K562 (cell line): ENCODE measurements around the gene NXPH4. TPM values are rescaled to one million over a fixed set of nuclear protein-coding genes. Genes with fewer than 3 reads are reported as not detected.

Experiments
- BRCA1 ChIP-seq, 2 experiments: fragments of 450-650 bp in 1 of 2; sonication (generic) in 1 of 2; formaldehyde crosslinking in 1 of 2; IDR thresholded peaks; 2 replicates each; pipeline versions ENCODE4 v1.5.0 to v1.6.1; 2017 to 2020; ENCODE audit warnings: mild to moderate bottlenecking in 1 of 2, missing genetic modification reagents in 1 of 2
- CHD4 ChIP-seq: fragments of 200-600 bp; sonication (generic); IDR thresholded peaks from 3 replicates; pipeline ENCODE4 v1.6.1; 2012; ENCODE audit warnings: low read depth, mild to moderate bottlenecking, mixed read lengths, low read length, inconsistent platforms; ENCODE audit not compliant: insufficient read depth, insufficient replicate concordance, poor library complexity, severe bottlenecking
- DPF2 ChIP-seq: fragments of 450-650 bp; IDR thresholded peaks from 2 replicates; pipeline ENCODE4 v1.6.1; 2016
- GABPA ChIP-seq: fragments of 200-800 bp; sonication (Bioruptor generic); conservative IDR thresholded peaks from 2 replicates; pipeline ENCODE4 v1.6.1; 2016; ENCODE audit warnings: low read depth, missing genetic modification characterization, missing compliant biosample characterization
- HDAC6 ChIP-seq: IDR thresholded peaks from 2 replicates; pipeline ENCODE4 v1.6.1; 2012; ENCODE audit warnings: low read depth, mild to moderate bottlenecking, control low read depth, inconsistent platforms, low read length, moderate library complexity
- HMGN3 ChIP-seq: IDR thresholded peaks from 2 replicates; pipeline ENCODE4 v1.6.1; 2011; ENCODE audit warnings: borderline replicate concordance, low read depth, mild to moderate bottlenecking, mixed read lengths, low read length; ENCODE audit not compliant: insufficient read length; ENCODE audit errors: extremely low read depth
- HNRNPH1 ChIP-seq: fragments of 200-400 bp; formaldehyde crosslinking; optimal IDR thresholded peaks from 2 replicates; pipeline ENCODE3; 2017; ENCODE audit warnings: low read depth, mild to moderate bottlenecking, low read length, moderate library complexity
- MAFK ChIP-seq: IDR thresholded peaks from 2 replicates; pipeline ENCODE4 v1.6.1; 2011; ENCODE audit warnings: low read length, improper control_type of control experiment
- MYNN ChIP-seq, 2 experiments: sonication (generic); formaldehyde crosslinking in 1 of 2; IDR thresholded peaks; 2 replicates each; pipeline versions ENCODE4 v1.5.0 to v1.6.1; 2016 to 2020; ENCODE audit warnings: antibody characterized with exemption in 1 of 2, missing genetic modification reagents in 1 of 2
- NRF1 ChIP-seq, 2 experiments: fragments of 450-650 bp; IDR thresholded peaks in 1 of 2; conservative IDR thresholded peaks in 1 of 2; 2 replicates each; pipeline ENCODE4 v1.6.1; 2014; ENCODE audit warnings: mild to moderate bottlenecking in 2 of 2
- RAD21 ChIP-seq, 2 experiments: fragments of 250-450 bp in 1 of 2; fragments of 450-650 bp in 1 of 2; sonication (Bioruptor Pico) in 1 of 2; formaldehyde crosslinking in 1 of 2; IDR thresholded peaks in 1 of 2; conservative IDR thresholded peaks in 1 of 2; 2 replicates each; pipeline versions ENCODE4 v1.4.0 to v1.8.0; 2020 to 2022; ENCODE audit warnings: mild to moderate bottlenecking in 2 of 2, moderate library complexity in 1 of 2
- RBM17 ChIP-seq: fragments of 200-400 bp; formaldehyde crosslinking; IDR thresholded peaks from 2 replicates; pipeline ENCODE4 v1.6.1; 2017; ENCODE audit warnings: low read depth, mild to moderate bottlenecking, low read length, borderline replicate concordance
- RNF2 ChIP-seq: sonication (generic); IDR thresholded peaks from 2 replicates; pipeline ENCODE4 v1.6.1; 2016
- SMAD4 ChIP-seq: fragments of 250-450 bp; sonication (Bioruptor Pico); conservative IDR thresholded peaks from 2 replicates; pipeline ENCODE4 v1.8.0; 2021; ENCODE audit warnings: inconsistent platforms, mild to moderate bottlenecking, moderate library complexity
- TAF1 ChIP-seq: IDR thresholded peaks from 2 replicates; pipeline ENCODE4 v1.6.1; 2011; ENCODE audit warnings: mild to moderate bottlenecking, low read length, moderate library complexity; ENCODE audit not compliant: insufficient read depth, control insufficient read depth, severe bottlenecking; ENCODE audit errors: extremely low read depth
- XRCC5 ChIP-seq: fragments of 200-400 bp; formaldehyde crosslinking; IDR thresholded peaks from 2 replicates; pipeline ENCODE4 v1.6.1; 2017; ENCODE audit warnings: low read depth, mild to moderate bottlenecking, low read length
- ZFP36 ChIP-seq: fragments of 150-350 bp; IDR thresholded peaks from 2 replicates; pipeline ENCODE4 v1.6.1; 2018; ENCODE audit warnings: low read length, low read depth; ENCODE audit not compliant: partially characterized antibody
- ZNF274 ChIP-seq: IDR thresholded peaks from 2 replicates; pipeline ENCODE4 v1.6.1; 2011; ENCODE audit warnings: low read depth, mild to moderate bottlenecking, low read length, moderate library complexity, borderline replicate concordance
- polyA plus RNA-seq, 8 experiments: library from polyadenylated mRNA; depleted of rRNA in 4 of 8; stranded (reverse) in 5 of 8; unstranded in 3 of 8; fragments of >200 nt; fragmentation: Nextera tagmentation in 2 of 8; fragmentation: Illumina TruSeq in 1 of 8; extraction: Ambion mirVana in 2 of 8; extraction: Trizol in 1 of 8; gene quantifications; 2 replicates each; pipeline versions ENCODE4 v1.2.1 to v1.2.3, GENCODE V29; 2011 to 2014; ENCODE audit warnings: inconsistent platforms in 1 of 8, missing spikeins in 1 of 8
- total RNA-seq, 7 experiments: library from RNA; depleted of rRNA in 6 of 7; stranded (reverse); fragments of >200 nt in 6 of 7; fragmentation: Illumina TruSeq in 2 of 7; extraction: Trizol in 2 of 7; gene quantifications; 2 replicates each; pipeline versions ENCODE4 v1.2.1 to v1.2.3, GENCODE V29; 2011 to 2021; ENCODE audit warnings: low replicate concordance in 1 of 7
- TF ChIP-seq, protein P1 (sequence below): fragments of 450-650 bp; IDR thresholded peaks from 2 replicates; pipeline ENCODE4 v1.6.1; 2014; ENCODE audit warnings: low read depth, mild to moderate bottlenecking, moderate library complexity, borderline replicate concordance
- TF ChIP-seq, protein P2 (sequence below): fragments of 450-650 bp; formaldehyde crosslinking; IDR thresholded peaks from 2 replicates; pipeline ENCODE4 v1.4.0; 2020; ENCODE audit warnings: mild to moderate bottlenecking, moderate library complexity

The NXPH4 gene
- total and polyA plus RNA-seq, 9 of the 15 experiments (the other 6 are each of a cell fraction or from before 2014, with no cell fraction given): 0.49 to 2.7 (median 1.1) TPM; not detected in 4

DNA sequence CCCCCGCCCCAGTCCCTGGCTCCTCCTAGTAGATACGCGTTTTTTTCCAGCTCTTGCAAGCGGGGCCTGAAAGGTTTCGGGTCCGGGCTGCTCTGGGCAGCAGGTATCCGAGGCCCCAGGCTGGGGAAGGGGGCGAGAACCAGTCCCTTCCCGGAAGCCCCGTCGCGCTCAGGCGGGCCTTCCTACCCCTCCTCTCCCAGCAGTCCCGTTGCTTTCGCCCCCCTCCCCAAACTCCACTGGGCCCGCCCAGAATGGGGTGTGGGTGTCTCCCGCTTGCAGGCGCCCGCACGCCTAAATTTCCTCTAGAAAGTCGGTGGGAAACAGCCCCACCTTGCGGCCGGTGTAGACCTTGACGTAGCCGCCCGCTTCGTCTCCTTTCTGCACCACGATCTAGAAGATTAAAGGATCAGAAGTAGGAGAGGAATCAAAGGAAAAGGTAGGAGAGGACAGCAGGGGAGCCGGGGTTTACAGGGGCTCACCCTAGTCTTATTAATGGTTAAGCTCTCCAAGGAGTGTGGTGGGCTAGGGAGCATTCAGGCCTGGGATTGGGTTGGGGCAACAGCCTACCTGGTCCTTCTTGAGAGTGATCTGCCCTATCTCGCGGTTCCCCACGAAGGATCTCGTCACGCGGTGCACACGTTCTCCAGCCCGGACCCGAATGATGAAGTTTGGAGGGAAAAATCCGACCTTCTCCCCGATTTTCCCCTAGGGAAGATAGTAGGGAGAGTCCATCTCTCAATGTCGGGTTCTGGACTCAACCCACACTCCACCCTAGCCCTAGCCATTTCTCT lies 27.1 kb downstream of the NXPH4 start (continued):
- no peak for TF ChIP-seq ZNF274
- no peak for TF ChIP-seq HDAC6
- TF ChIP-seq RAD21 (CRISPR knock-in tag; conservative IDR thresholded peaks at IDR 0.05 in 1 of 2, IDR thresholded peaks at IDR 0.05 in 1 of 2): peak; percentile 55 to 62
- TF ChIP-seq, protein P1, sequence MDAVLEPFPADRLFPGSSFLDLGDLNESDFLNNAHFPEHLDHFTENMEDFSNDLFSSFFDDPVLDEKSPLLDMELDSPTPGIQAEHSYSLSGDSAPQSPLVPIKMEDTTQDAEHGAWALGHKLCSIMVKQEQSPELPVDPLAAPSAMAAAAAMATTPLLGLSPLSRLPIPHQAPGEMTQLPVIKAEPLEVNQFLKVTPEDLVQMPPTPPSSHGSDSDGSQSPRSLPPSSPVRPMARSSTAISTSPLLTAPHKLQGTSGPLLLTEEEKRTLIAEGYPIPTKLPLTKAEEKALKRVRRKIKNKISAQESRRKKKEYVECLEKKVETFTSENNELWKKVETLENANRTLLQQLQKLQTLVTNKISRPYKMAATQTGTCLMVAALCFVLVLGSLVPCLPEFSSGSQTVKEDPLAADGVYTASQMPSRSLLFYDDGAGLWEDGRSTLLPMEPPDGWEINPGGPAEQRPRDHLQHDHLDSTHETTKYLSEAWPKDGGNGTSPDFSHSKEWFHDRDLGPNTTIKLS: no peak
- TF ChIP-seq, protein P2, sequence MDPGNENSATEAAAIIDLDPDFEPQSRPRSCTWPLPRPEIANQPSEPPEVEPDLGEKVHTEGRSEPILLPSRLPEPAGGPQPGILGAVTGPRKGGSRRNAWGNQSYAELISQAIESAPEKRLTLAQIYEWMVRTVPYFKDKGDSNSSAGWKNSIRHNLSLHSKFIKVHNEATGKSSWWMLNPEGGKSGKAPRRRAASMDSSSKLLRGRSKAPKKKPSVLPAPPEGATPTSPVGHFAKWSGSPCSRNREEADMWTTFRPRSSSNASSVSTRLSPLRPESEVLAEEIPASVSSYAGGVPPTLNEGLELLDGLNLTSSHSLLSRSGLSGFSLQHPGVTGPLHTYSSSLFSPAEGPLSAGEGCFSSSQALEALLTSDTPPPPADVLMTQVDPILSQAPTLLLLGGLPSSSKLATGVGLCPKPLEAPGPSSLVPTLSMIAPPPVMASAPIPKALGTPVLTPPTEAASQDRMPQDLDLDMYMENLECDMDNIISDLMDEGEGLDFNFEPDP (CRISPR knock-in tag): no peak
- no peak for TF ChIP-seq MAFK
- no peak for TF ChIP-seq DPF2
- TF ChIP-seq RBM17: no peak
- no peak for TF ChIP-seq ZFP36
- no peak for TF ChIP-seq HNRNPH1
- no peak for TF ChIP-seq GABPA (tag)
- no peak for TF ChIP-seq NRF1 (conservative IDR thresholded peaks at IDR 0.05 in 1 of 2, IDR thresholded peaks at IDR 0.05 in 1 of 2)
- TF ChIP-seq CHD4: no peak
- TF ChIP-seq HMGN3: peak; percentile 6
- TF ChIP-seq SMAD4 (CRISPR knock-in tag): no peak
- TF ChIP-seq RNF2: no peak
- no peak for TF ChIP-seq TAF1
- peak; percentile 67; the same call in 1 of the 2 replicates for TF ChIP-seq XRCC5
- no peak for TF ChIP-seq BRCA1 (IDR thresholded peaks at IDR 0.05)
- no peak for TF ChIP-seq BRCA1 (CRISPR knock-in tag; IDR thresholded peaks at IDR 0.05)
- no peak for TF ChIP-seq MYNN (IDR thresholded peaks at IDR 0.05)
- no peak for TF ChIP-seq MYNN (CRISPR knock-in tag; IDR thresholded peaks at IDR 0.05)
